ENCODE measurements around the gene RNF214. TPM values are rescaled to one million over a fixed set of nuclear protein-coding genes. Genes with fewer than 3 reads are reported as not detected.
"Not testable (repeated sequence)": the region's sequence is repeated elsewhere in the genome, so short reads cannot be mapped to it uniquely, and the experiment has no call there.

The RNF214 gene
- total RNA-seq, 1 donor from 2014 or later = 17.3 TPM

- DNase-seq (ENCODE audit: missing footprints) (peak; percentile 53), ATAC-seq (no peak)
- intact Hi-C loops (cut with DNase I) = no loop called here
Measured at GRCh38 chr11:117195761-117196160, 36.7 kb upstream of the RNF214 start.

DNA sequence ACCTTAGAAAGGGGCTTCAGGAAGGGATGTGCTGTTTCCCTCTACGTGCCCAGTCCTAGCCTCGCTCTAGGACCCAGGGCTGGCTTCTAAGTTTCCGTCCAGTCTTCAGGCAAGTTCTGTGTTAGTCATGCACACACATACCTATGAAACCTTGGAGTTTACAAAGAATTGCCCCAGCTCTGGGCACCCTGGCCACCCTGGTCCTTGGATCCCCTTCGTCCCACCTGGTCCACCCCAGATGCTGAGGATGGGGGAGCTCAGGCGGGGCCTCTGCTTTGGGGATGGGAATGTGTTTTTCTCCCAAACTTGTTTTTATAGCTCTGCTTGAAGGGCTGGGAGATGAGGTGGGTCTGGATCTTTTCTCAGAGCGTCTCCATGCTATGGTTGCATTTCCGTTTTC, 35.5 kb upstream of the RNF214 start:
- intact Hi-C loops (cut with DNase I) = no loop called here
- DNase-seq (ENCODE audit: missing footprints) (no peak), ATAC-seq (no peak)

DNA sequence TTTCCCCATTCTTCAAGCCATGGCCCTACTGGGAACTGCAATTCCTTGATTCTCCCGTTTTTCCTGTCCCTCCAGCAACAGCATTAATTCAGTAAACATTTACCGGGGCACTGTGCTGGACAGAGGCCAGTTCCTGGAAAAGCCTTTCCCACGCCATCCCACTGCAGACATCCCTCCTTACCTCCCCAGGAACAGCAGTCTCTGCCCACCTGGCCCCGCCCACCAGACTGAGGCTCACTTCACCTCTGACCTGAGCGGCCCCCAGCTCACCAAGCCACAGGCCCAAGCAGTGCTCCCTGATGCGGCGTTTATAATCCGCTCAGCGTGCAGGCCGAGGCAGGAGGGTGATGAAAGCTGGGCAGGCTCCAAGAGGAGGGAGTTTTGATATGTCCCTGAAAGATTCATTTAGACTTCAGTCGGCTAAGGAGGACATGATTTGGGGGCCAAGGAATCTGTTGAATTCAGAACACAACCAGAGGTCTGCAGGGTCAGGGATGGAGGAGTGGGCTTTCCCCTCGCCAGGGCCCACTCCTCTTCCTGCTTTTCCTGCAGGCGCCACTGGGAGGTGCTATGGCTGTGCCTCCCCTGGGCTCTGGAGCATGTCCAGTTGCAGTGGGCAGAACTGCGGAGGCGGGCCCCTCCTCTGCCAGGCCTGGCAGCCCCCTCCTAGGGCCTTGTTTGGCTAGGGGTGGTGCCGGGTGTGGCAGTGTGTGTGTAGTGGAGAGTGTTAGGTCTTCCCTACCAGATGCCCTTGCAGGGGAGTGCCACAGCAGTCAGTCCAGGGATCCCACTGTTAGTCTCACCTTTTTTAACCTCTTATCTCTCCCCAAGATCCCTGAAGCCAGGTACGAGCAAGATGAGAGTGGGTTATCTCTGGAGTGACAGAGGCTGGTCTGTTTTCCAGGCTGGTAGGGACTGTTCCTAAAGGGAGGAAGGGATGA, 34.7 kb upstream of the RNF214 start:
- intact Hi-C loops (cut with DNase I) = loop anchor here (2.0 kb wide), 1 partner anchor 21 kb away; no protein-coding TSS in a partner anchor
- no peak for ATAC-seq

DNA sequence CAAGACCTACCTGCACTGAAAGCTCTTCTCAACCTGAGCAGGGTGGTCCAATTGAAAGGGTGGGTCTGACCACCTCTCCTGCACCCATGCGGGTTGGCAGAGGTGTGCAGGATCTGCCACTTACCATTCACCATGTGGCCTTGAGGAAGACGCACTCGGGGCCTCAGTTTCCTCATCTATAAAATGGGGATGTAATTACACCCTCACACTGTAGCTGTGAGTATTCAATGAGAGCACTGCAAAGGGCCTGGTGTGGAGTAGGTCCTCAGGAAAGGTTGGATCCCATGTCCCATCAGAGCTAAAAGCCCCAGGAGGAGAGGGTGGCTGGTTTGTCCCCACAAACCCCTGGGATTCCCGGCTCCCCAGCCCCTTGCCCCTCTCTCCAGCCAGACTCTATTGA, 33.9 kb upstream of the RNF214 start:
- intact Hi-C loops (cut with DNase I) = loop anchor here (2.0 kb wide), 1 partner anchor 20 kb away; no protein-coding TSS in a partner anchor
- DNase-seq (ENCODE audit: missing footprints) (no peak), ATAC-seq (peak; percentile 0)

More for the DNA sequence above, 34.7 kb upstream of the RNF214 start:
- DNase-seq (ENCODE audit: missing footprints) = peak; percentile 72

GRCh38 chr11:117199053-117199915, 33.2 kb upstream of the RNF214 start, which contains the start of gene TAGLN:
Gene TAGLN (plus strand): TSS chr11:117199370. CDS start chr11:117203014, 3,644 bp downstream.
- DNase-seq (ENCODE audit: missing footprints) (peak; percentile 79), ATAC-seq (peak; percentile 77)
- intact Hi-C loops (cut with DNase I) = loop anchor here (2.0 kb wide), 1 partner anchor 20 kb away; no protein-coding TSS in a partner anchor

- intact Hi-C loops (cut with DNase I) = loop anchor here (2.0 kb wide), 1 partner anchor 19 kb away; no protein-coding TSS in a partner anchor
- ATAC-seq (no peak), DNase-seq (ENCODE audit: missing footprints) (no peak)
Measured at GRCh38 chr11:117199916-117200812, 32.3 kb upstream of the RNF214 start.

GRCh38 chr11:117200813-117201657, 31.4 kb upstream of the RNF214 start:
- intact Hi-C loops (cut with DNase I) = no loop called here
- DNase-seq (ENCODE audit: missing footprints) = peak; percentile 53
- no peak for ATAC-seq

GRCh38 chr11:117201658-117202305, 30.7 kb upstream of the RNF214 start:
- intact Hi-C loops (cut with DNase I) = no loop called here
- peak; percentile 71 for DNase-seq (ENCODE audit: missing footprints)
- no peak for ATAC-seq

GRCh38 chr11:117202386-117203068, 29.9 kb upstream of the RNF214 start:
- intact Hi-C loops (cut with DNase I) = no loop called here
- ATAC-seq (no peak), DNase-seq (ENCODE audit: missing footprints) (peak; percentile 34)

- intact Hi-C loops (cut with DNase I) = no loop called here
- no peak for ATAC-seq
- DNase-seq (ENCODE audit: missing footprints) = peak; percentile 41
Measured at GRCh38 chr11:117203069-117203407, 29.4 kb upstream of the RNF214 start.

DNA sequence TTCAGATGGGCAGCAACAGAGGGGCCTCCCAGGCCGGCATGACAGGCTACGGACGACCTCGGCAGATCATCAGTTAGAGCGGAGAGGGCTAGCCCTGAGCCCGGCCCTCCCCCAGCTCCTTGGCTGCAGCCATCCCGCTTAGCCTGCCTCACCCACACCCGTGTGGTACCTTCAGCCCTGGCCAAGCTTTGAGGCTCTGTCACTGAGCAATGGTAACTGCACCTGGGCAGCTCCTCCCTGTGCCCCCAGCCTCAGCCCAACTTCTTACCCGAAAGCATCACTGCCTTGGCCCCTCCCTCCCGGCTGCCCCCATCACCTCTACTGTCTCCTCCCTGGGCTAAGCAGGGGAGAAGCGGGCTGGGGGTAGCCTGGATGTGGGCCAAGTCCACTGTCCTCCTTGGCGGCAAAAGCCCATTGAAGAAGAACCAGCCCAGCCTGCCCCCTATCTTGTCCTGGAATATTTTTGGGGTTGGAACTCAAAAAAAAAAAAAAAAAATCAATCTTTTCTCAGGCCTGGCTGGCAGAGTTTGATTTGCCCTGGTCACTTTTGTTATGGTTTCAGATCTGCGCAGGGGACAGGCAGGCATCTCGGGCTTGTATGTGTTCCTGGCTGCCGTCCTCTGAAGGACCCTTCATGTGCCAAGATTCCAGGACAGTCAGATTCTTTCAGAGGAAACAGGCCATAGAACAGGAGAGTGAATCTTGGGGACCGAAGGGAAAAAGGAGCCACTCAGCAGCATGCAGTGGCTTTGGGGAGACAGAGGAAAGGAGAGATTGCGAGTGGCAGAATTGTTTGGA, 28.0 kb upstream of the RNF214 start:
- DNase-seq (ENCODE audit: missing footprints) (peak; percentile 57), ATAC-seq (no peak)
- intact Hi-C loops (cut with DNase I) = loop anchor here (5.0 kb wide), 1 partner anchor 72 kb away; no protein-coding TSS in a partner anchor

DNA sequence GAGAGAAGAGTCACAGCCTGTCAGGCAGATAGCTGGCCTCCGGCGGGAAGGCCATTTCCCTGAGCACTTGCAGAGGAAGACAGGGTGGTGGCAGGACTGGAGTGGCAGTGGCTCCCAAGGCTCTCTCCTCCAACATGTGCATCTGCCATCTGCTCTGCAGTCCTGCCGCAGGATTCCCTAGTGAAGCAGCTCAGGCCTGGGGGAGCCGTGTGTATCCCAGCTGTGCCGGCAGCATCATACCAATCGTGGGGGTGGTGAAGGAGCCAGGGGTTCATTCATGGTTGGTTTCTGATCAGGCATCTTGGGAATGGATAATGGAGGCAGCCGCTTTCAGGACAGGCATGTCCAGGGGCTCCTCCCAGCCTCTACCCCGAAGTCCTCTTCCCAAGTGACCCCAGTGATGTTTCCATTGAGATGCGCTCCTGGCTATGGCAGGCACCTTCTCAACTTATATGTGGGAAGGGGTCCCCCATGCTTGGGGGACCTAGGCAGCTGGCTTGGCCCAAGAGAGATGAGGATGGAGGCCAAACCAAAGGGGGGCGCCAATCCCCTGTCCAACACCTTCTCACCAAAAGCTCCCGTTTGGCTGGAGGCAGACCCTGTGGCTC, 27.2 kb upstream of the RNF214 start:
- intact Hi-C loops (cut with DNase I) = loop anchor here (5.0 kb wide), 1 partner anchor 73 kb away; no protein-coding TSS in a partner anchor
- peak; percentile 46 for DNase-seq (ENCODE audit: missing footprints)

GRCh38 chr11:117206111-117206510, 26.4 kb upstream of the RNF214 start:
- intact Hi-C loops (cut with DNase I) = loop anchor here (5.0 kb wide), 1 partner anchor 74 kb away; no protein-coding TSS in a partner anchor
- ATAC-seq; DNase-seq (ENCODE audit: missing footprints): not testable (repeated sequence)

More for the DNA sequence above, 27.2 kb upstream of the RNF214 start:
- no peak for ATAC-seq

DNA sequence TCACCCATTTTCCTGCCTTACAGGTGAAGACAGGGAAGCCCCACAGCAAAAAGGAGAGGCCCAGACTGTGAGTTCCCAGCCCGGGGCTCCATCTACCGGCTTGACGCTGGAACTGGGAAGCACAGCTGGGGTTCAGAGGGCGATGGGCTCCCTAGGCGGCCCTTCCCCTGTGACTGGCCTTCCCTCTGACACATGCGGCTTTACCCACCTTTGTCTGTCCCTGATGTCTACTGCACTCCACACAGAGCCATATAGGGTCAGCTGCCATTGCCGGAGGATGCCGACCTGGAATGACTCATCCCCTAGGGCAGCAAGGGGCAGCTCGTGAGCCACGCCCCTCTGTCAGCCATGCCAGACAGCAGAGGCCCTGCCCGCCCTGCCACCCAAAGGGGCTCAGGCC, 25.6 kb upstream of the RNF214 start:
- DNase-seq (ENCODE audit: missing footprints) = not testable (repeated sequence)
- ATAC-seq = peak; percentile 10
- intact Hi-C loops (cut with DNase I) = loop anchor here (5.0 kb wide), 1 partner anchor 75 kb away; no protein-coding TSS in a partner anchor

DNA sequence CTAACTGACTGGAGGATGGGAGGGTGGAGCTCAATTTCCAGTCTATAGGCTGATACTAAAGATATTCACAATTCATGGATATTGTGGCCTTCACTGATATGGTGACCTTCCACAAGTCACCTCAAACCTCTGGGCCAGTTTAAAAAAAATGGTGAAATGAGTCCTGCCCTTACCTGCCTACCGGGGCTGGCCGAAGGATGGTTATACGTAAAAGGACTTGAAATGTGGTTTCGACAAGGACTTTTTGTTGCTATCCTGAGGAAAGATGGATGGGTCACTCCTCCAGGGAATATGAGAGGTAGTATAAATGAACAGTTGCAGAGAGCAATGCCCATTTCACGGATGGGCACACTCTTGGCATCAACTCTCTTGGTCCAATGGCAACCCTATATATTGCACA, 25.0 kb upstream of the RNF214 start:
- intact Hi-C loops (cut with DNase I) = loop anchor here (5.0 kb wide), 1 partner anchor 75 kb away; no protein-coding TSS in a partner anchor
- DNase-seq (ENCODE audit: missing footprints); ATAC-seq: not testable (repeated sequence)

All from Right ventricle myocardium inferior (tissue), 1 donor.